Cardiac fibroblast (primary cell): ENCODE results near the gene PSMG4.
"Not testable (repeated sequence)": the region's sequence is repeated elsewhere in the genome, so short reads cannot be mapped to it uniquely, and the experiment has no call there.

Source experiments
- DNase-seq, 2 donors: peaks; one replicate each; pipeline versions ENCODE4 v3.0.0 to v3.0.0-alpha.2; 2010; ENCODE audit warnings: low read depth in 2 of 2
- H3K4me3 ChIP-seq, 2 donors: replicated peaks in 1 of 2; 1 replicate in 1 of 2; 2 replicates in 1 of 2; pipeline ENCODE4 v1.5.1; 2011; ENCODE audit warnings: low read depth in 2 of 2, low read length in 2 of 2, mild to moderate bottlenecking in 2 of 2, moderate library complexity in 1 of 2
- TF ChIP-seq, protein P1 (sequence below): IDR thresholded peaks from one replicate; pipeline ENCODE4 v1.5.1; 2011; ENCODE audit warnings: low read depth, mild to moderate bottlenecking, low read length, inconsistent platforms

Gene PSMG4

DNA sequence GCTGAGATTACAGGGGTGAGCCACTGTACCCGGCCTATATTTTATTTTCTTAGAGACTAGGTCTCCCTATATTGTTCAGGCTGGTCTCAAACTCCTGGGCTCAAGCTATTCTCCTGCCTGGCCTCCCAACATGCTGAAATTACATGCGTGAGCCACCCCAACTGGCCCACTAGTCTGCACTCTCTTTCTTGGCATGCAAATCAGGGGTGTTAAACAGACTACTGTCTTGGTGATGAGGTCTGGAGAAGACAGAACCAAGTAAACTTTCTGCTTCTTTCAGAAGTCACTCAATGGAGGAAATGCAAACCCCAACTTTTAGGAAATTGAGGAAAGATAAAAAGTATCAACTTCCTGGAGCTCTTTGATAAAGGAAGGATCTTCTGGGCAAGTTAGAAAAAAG lies 23.3 kb upstream of the PSMG4 start:
- TF ChIP-seq, protein P1, sequence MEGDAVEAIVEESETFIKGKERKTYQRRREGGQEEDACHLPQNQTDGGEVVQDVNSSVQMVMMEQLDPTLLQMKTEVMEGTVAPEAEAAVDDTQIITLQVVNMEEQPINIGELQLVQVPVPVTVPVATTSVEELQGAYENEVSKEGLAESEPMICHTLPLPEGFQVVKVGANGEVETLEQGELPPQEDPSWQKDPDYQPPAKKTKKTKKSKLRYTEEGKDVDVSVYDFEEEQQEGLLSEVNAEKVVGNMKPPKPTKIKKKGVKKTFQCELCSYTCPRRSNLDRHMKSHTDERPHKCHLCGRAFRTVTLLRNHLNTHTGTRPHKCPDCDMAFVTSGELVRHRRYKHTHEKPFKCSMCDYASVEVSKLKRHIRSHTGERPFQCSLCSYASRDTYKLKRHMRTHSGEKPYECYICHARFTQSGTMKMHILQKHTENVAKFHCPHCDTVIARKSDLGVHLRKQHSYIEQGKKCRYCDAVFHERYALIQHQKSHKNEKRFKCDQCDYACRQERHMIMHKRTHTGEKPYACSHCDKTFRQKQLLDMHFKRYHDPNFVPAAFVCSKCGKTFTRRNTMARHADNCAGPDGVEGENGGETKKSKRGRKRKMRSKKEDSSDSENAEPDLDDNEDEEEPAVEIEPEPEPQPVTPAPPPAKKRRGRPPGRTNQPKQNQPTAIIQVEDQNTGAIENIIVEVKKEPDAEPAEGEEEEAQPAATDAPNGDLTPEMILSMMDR: no peak
- DNase-seq: no peak
- no peak overlapping the region for H3K4me3 ChIP-seq

DNA sequence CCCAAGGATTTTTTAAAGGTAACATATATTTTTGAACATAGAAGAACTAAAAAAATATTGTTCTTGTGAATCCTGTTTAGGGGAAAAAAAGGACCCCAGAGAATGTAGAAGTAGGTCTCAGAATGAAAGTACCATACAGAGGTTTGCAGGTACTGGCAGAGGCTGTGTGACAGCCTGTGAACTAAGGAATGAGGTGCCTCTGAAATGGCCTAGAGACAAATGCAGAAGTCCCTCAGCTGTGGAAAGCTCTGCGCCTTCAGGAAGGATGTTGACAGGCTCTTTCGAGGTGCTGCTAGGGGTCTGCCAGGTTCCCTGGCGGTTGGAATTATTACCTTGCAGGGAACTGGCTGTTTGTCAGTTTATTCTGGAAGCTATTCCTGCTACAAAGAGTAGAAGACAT lies 22.7 kb upstream of the PSMG4 start:
- H3K4me3 ChIP-seq: no peak overlapping the region
- DNase-seq: no peak
- TF ChIP-seq, protein P1: no peak

DNA sequence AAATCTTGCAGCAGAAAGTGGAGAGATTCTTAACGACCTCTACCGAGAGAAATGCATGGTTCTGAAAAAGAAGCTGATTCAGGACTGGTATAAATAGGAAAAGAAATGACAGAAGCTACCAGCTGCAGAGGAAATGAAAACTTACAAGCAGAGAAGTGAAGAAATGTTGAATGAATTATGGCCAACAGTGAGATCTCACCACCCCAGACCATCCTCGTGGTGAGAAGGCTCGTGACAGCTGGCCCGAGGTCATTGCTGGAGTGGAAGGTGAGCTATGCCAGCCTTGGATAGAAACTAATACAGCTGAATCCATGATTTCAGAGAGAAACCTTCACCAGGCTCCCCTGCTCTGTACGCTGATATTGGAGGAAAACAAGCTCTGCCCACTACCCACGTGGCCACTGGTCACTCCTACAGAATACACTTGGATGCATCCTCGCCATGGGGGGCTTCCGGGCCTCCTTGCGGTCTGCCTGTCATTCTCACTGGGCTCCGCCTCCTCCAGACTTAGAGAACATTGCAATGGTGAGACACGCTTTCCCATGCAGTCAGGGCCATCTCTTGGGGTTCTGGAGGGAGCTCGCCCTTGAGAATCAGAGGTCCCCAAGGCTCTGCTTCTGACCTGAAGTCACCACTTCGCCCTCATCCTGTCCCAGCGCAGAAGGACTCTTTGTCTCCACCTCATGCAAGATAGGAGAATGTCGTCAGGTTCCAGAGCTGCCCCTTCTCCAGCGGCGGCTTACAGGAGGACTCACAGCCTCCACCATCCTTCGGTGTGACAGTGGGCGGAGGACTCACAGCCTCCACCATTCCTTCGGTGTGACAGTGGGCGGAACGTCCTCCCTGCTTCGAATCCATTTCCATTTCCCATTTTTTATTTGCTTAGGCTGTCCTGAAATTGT lies 20.7 kb upstream of the PSMG4 start:
- TF ChIP-seq, protein P1: no peak
- no peak for DNase-seq
- H3K4me3 ChIP-seq: no peak overlapping the region

DNA sequence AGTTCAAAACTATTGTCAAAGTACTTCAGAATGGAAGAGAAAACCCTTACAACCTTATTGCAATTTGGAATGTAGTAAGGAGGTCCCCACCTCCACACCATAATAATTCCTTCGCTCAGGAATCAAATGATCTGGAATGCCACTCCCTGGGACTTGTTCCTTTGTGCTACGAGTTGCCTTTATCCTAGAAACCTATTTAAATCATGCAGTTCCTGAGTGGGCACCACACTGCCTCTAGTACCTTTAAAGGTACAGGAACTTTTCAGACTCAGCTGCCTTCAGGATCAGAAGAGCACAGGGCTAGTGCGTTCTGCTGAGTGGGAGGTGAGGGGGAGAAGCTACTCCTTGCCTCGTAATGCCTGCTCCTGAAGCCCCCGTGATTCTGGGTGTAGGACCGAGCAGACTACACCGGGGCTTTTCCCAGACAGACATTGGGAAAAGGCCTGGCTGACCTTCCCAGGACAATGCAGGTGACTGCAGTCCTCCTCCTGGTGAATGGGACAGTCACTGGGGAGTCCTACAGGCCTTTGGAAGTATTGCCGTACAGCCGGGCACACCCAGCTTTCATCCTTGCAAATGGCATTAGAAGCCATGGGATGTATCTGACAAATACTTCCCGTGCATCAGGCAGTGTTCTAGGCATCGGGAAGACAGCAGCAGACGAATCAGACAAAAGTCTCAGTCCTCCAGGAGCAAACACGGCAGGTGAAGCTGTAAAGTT lies 19.5 kb upstream of the PSMG4 start:
- DNase-seq: no peak
- no peak overlapping the region for H3K4me3 ChIP-seq
- TF ChIP-seq, protein P1: peak; percentile 33

DNA sequence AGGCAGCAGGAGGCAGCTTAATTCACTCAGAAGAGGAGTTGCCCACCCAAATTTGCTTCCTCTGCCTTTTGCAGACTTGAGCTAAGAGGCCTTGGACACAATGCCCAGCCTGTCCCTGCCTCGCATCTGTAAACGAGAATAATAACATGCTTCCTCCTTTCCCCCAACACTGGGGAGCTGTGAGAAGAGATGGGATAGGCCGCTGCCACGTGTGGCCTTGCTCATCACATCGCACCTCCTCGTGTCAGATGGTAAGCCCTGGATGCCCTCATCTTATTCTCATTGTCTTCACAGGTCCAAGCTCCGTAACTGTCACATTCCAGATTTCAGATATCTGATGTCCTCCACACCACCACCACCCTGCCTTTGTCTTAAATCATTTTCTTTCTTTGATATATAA lies 18.2 kb upstream of the PSMG4 start:
- H3K4me3 ChIP-seq: no peak overlapping the region
- no peak for DNase-seq
- TF ChIP-seq, protein P1: no peak

DNA sequence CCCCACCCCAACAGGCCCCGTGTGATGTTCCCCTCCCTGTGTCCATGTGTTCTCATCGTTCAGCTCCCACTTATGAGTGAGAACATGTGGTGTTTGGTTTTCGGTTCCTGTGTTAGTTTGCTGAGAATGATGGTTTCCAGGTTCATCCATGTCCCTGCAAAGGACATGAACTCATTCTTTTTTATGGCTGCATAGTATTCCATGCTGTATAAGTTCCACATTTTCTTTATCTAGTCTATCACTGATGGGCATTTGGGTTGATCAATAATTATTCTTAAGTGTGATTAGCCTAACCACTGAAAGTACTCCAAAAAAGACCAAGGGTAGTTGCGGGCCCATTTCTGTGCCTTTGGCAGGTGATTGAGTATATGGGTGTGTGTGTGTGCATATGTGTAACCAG lies 17.0 kb upstream of the PSMG4 start:
- not testable (repeated sequence) for H3K4me3 ChIP-seq, DNase-seq

DNA sequence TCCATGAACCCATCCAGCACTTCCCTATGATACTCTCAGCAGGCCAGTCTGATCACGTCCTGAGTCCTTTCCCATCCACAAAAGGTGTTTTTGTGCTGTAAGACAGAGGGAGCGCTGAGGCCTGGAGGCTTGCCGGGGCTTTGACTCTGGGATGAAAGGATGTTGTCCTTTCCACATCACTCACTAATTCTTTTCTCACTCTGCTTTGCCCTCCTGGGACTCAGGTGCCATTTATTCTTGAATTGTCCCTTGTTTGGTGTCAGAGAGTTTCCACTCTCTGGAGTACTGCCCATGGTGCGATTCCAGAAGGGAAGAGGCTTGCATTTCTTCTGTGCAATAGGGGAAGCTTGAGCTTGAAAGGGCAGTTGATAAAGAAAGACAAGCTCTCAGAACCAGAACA lies 16.0 kb upstream of the PSMG4 start:
- no peak for DNase-seq
- TF ChIP-seq, protein P1: no peak

More for the DNA sequence above, 16.0 kb upstream of the PSMG4 start:
- H3K4me3 ChIP-seq: no peak overlapping the region
